Lower leg skin (tissue), 4 donors: ENCODE data around the gene TRAP1. TPM values are rescaled to one million over a fixed set of nuclear protein-coding genes. Genes with fewer than 3 reads are reported as not detected.

Experiments
- DNase-seq, 2 donors: peaks; one replicate each; pipeline ENCODE4 v3.0.0-alpha.2; 2019; ENCODE audit warnings: low spot score in 2 of 2
- H3K4me3 ChIP-seq: fragments of 200-600 bp; sonication (generic); 2 replicates; pipeline ENCODE4 v1.5.1; 2017; ENCODE audit warnings: mild to moderate bottlenecking, low read depth; ENCODE audit not compliant: poor library complexity, severe bottlenecking
- CTCF ChIP-seq, 3 donors: fragments of 450-650 bp; IDR thresholded peaks; one replicate each; pipeline ENCODE4 v1.5.1; 2016; ENCODE audit warnings: antibody characterized with exemption in 3 of 3, mild to moderate bottlenecking in 3 of 3, moderate library complexity in 2 of 3
- POLR2A ChIP-seq, 2 donors: fragments of 450-650 bp; IDR thresholded peaks; one replicate each; pipeline ENCODE4 v1.6.1; 2016 to 2017; ENCODE audit warnings: antibody characterized with exemption in 2 of 2, mild to moderate bottlenecking in 1 of 2, moderate library complexity in 1 of 2
- WGBS, 2 donors: methylation state at CpG; one replicate each; pipeline ENCODE4 v1.1.5; 2018; 5-methylcytosine and 5-hydroxymethylcytosine counted together
- intact Hi-C: fragments of 100-400 bp; cut with DNase I; formaldehyde crosslinking; loops from one replicate; pipeline ENCODE4 v1.15.0; 2023; ENCODE audit warnings: low total_unique reads
- total RNA-seq, 4 donors: library from RNA; depleted of rRNA; stranded (reverse); fragments of >200 nt; gene quantifications; one replicate each; pipeline ENCODE4 v1.1.0, GENCODE V29; 2016

The TRAP1 gene
- total RNA-seq, 4 donors from 2014 or later: 56.2 to 94.1 (median 67.4) TPM

DNA sequence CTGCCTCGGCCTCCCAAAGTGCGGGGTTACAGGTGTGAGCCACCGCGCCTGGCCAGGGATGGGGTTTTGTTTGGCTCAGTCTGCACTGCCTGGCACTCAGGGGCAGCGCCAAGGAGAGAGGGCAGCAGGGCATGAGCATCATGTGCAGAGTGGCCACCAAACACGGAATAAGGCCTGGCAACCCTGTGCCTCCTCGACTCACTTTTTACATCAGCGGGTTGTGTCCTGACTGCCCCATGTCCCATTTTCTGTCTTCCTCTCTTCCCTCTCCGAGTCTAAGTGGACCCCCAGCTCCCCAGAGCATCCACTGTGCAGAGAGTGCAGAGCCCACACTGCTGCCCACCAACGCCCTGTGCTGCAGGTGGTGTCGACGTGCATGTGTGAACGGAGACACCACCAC lies 18.2 kb upstream of the TRAP1 start:
- 97% methylated on average over 13 of the region's 13 CpGs for WGBS, 2 donors

GRCh38 chr16:3734758-3735221 lies 17.5 kb upstream of the TRAP1 start:
- 97 to 99% methylated on average over 23 to 25 of the region's 25 CpGs for WGBS, 2 donors
- intact Hi-C loops: no loop called here
- no peak for DNase-seq
- TF ChIP-seq CTCF (IDR thresholded peaks at IDR 0.05): no peak
- TF ChIP-seq POLR2A (IDR thresholded peaks at IDR 0.05): no peak
- no peak overlapping the region for H3K4me3 ChIP-seq

More for the DNA sequence above, 18.2 kb upstream of the TRAP1 start:
- H3K4me3 ChIP-seq: no peak overlapping the region
- DNase-seq: no peak
- TF ChIP-seq POLR2A (IDR thresholded peaks at IDR 0.05) (no peak), CTCF (IDR thresholded peaks at IDR 0.05) (no peak)
- intact Hi-C loops: no loop called here

- DNase-seq: no peak
- no peak overlapping the region for H3K4me3 ChIP-seq
- no peak for TF ChIP-seq CTCF (IDR thresholded peaks at IDR 0.05)
- TF ChIP-seq POLR2A (IDR thresholded peaks at IDR 0.05): no peak
- 96 to 97% methylated on average over 27 of the region's 27 CpGs for WGBS, 2 donors
- intact Hi-C loops: no loop called here
Measured at GRCh38 chr16:3734084-3734757, 16.9 kb upstream of the TRAP1 start.

GRCh38 chr16:3732171-3732570 lies 14.8 kb upstream of the TRAP1 start:
- no peak for TF ChIP-seq CTCF (IDR thresholded peaks at IDR 0.05)
- no peak for TF ChIP-seq POLR2A (IDR thresholded peaks at IDR 0.05)
- WGBS, 2 donors: 91 to 92% methylated on average over 8 of the region's 8 CpGs
- H3K4me3 ChIP-seq: no peak overlapping the region
- intact Hi-C loops: no loop called here
- no peak for DNase-seq

DNA sequence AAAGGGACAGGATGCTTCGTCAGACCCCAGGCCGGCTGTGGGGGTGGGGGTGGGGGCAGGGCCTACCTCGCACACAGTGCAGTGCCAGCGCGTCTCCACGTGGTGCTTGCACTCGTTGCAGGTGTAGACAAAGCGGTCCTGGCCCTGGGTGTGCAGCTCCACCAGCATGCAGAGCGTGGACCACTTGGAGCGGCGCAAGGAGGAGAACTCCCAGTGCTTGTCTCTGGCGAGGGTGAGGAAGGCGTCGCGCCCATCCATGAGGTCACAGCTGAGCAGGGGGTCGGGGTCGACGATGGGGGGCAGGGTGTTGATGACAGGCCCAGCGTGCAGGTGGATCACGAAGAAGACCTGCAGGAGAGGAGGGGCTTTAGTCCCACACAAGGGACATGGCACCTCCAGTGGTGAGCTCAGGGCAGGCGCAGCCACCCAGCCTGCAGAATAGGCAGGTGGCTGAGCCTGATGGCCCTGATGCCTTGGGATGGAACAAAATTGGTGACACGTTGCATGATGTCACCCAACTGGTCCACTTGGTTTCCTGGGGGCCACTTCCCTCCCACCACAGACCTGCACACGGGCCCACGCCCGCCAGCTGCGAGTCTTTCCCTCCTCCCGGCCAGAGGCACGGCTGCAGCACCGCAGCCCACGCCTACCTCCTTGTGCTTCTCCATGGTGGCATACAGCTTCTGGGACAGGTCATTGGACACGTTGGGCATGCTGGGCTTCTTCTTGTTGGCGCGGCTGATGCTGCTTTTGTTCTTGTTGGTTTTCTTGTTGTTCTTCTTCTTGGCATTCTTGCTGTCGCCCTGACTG lies 14.0 kb upstream of the TRAP1 start:
- TF ChIP-seq POLR2A (IDR thresholded peaks at IDR 0.05): no peak
- TF ChIP-seq CTCF (IDR thresholded peaks at IDR 0.05): no peak
- H3K4me3 ChIP-seq: no peak overlapping the region
- intact Hi-C loops: no loop called here
- 88 to 89% methylated on average over 32 to 34 of the region's 34 CpGs for WGBS, 2 donors
- no peak for DNase-seq
